Calu3 (cell line): Measurements from ENCODE around the gene LCE2B. TPM values are rescaled to one million over a fixed set of nuclear protein-coding genes. Genes with fewer than 3 reads are reported as not detected.

Experiments used
- BruUV-seq: library from RNA; stranded (reverse); fragments of 400-500 nt; replicated peaks from 2 replicates; lab custom pipeline; 2021; lab: Mats Ljungman, UMichigan
- CTCF ChIA-PET: fragments of 300-600 bp; sonication (Branson Sonifier 250); formaldehyde crosslinking; loops from one replicate; lab custom pipeline; 2022; ENCODE audit warnings: antibody characterized with exemption; lab: Charles Lee
- DNase-seq: peaks from one replicate; pipeline ENCODE4 v3.0.0; 2022
- H3K27ac Mint-ChIP-seq: one replicate; pipeline ENCODE4 v1.8.0; 2022; ENCODE audit warnings: mixed read lengths; ENCODE audit not compliant: unreplicated experiment
- H3K27me3 Mint-ChIP-seq: one replicate; pipeline ENCODE4 v1.8.0; 2022; ENCODE audit warnings: mixed read lengths; ENCODE audit not compliant: unreplicated experiment
- H3K36me3 Mint-ChIP-seq: one replicate; pipeline ENCODE4 v1.8.0; 2022; ENCODE audit warnings: mild to moderate bottlenecking, moderate library complexity, mixed read lengths; ENCODE audit not compliant: insufficient read depth, unreplicated experiment
- H3K4me1 Mint-ChIP-seq: one replicate; pipeline ENCODE4 v1.8.0; 2022; ENCODE audit warnings: mild to moderate bottlenecking, low read depth, mixed read lengths; ENCODE audit not compliant: unreplicated experiment
- H3K4me3 Mint-ChIP-seq: one replicate; pipeline ENCODE4 v1.8.0; 2022; ENCODE audit warnings: mild to moderate bottlenecking, low read depth, moderate library complexity, mixed read lengths; ENCODE audit not compliant: unreplicated experiment
- H3K9me3 Mint-ChIP-seq: one replicate; pipeline ENCODE4 v1.8.0; 2022; ENCODE audit warnings: low read depth, mixed read lengths; ENCODE audit not compliant: unreplicated experiment
- intact Hi-C: fragments of 100-400 bp; cut with micrococcal nuclease; formaldehyde crosslinking; loops from one replicate; pipeline ENCODE4 v1.10.0; 2022; ENCODE audit not compliant: unreplicated experiment
- total RNA-seq: library from RNA; stranded (reverse); gene quantifications from 2 replicates; pipeline ENCODE4 v1.2.3, GENCODE V29; 2022
- TF ChIP-seq, protein P1 (sequence below): fragments of 200-600 bp; IDR thresholded peaks from one replicate; pipeline ENCODE4 v1.8.0; 2022; ENCODE audit warnings: antibody characterized with exemption; ENCODE audit not compliant: unreplicated experiment

LCE2B gene
- total RNA-seq, 1 experiment from 2014 or later: not detected

DNA sequence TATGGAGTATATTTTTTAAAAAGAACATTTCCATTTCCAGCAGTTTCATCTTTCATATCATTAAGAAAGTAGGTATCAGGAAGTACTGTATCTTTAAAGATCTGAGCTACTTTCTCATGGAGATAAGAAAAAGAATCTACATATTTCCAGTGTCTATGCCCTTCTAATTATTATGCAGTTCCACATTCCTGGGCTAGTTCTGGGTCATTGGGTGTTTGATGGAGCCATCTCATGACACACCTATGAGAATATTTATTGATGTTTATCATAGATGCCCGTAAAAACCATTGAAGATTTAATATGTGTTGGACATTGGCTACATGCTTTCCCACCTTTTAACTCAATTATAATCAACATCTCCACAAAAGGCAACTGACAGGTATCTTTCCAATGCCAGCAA lies 43.1 kb downstream of the LCE2B start:
- no peak overlapping the region for H3K27ac Mint-ChIP-seq
- H3K4me1 Mint-ChIP-seq: no peaks in the 10 kb centered on the region
- no TSS peak for BruUV-seq
- CTCF ChIA-PET: no interaction called here
- TF ChIP-seq, protein P1, sequence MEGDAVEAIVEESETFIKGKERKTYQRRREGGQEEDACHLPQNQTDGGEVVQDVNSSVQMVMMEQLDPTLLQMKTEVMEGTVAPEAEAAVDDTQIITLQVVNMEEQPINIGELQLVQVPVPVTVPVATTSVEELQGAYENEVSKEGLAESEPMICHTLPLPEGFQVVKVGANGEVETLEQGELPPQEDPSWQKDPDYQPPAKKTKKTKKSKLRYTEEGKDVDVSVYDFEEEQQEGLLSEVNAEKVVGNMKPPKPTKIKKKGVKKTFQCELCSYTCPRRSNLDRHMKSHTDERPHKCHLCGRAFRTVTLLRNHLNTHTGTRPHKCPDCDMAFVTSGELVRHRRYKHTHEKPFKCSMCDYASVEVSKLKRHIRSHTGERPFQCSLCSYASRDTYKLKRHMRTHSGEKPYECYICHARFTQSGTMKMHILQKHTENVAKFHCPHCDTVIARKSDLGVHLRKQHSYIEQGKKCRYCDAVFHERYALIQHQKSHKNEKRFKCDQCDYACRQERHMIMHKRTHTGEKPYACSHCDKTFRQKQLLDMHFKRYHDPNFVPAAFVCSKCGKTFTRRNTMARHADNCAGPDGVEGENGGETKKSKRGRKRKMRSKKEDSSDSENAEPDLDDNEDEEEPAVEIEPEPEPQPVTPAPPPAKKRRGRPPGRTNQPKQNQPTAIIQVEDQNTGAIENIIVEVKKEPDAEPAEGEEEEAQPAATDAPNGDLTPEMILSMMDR: no peak
- H3K36me3 Mint-ChIP-seq: no peaks in the 10 kb centered on the region
- H3K4me3 Mint-ChIP-seq: no peak overlapping the region
- intact Hi-C loops: no loop called here
- H3K27me3 Mint-ChIP-seq: peaks cover 70% of the 10 kb centered on the region
- no peak for DNase-seq
- no peaks in the 10 kb centered on the region for H3K9me3 Mint-ChIP-seq

DNA sequence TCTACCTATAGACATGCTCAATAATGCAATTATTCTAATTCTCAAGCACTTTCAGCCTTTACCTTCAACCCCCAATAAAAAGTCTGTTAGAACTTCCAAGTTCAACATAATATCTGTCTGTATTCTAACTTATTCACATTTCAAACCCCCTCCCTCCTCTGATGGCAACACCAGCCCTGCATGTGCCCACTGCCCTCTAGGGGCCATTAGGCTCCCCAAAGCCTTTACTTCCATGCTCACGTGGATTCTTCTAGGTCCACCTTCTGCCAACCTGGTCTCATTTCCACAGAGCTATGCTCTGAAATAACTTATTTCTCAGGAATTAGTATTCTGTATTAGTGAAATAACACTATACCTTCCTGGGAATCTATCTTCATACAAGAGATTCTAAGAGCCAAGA lies 49.7 kb downstream of the LCE2B start:
- Mint-ChIP-seq H3K4me3 (no peak overlapping the region), H3K27me3 (peaks cover 79% of the 10 kb centered on the region), H3K36me3 (no peaks in the 10 kb centered on the region), H3K27ac (no peak overlapping the region), H3K9me3 (no peaks in the 10 kb centered on the region), H3K4me1 (no peaks in the 10 kb centered on the region)
- CTCF ChIA-PET: no interaction called here
- peak; percentile 12 for DNase-seq
- BruUV-seq: no TSS peak
- TF ChIP-seq, protein P1: peak; percentile 40
- intact Hi-C loops: loop anchor here (10.0 kb wide), 1 partner anchor 81 kb away; no protein-coding TSS in a partner anchor

Other genes starting within 250 kb of the LCE2B start
- not detected in 2 replicates for gene LCE5A, start 175.3 kb upstream of the LCE2B start, total RNA-seq
- gene CRCT1, start 171.6 kb upstream of the LCE2B start, total RNA-seq: not detected in 2 replicates
- gene LCE3E, start 119.3 kb upstream of the LCE2B start, total RNA-seq: not detected in 2 replicates
- gene LCE3D, start 105.6 kb upstream of the LCE2B start, total RNA-seq: not detected in 2 replicates
- not detected in 2 replicates for gene LCE3C, start 85.9 kb upstream of the LCE2B start, total RNA-seq
- not detected in 2 replicates for gene LCE3B, start 72.3 kb upstream of the LCE2B start, total RNA-seq
- gene LCE3A, start 63.0 kb upstream of the LCE2B start, total RNA-seq: not detected in 2 replicates
- not detected in 2 replicates for gene LCE2D, start 22.7 kb upstream of the LCE2B start, total RNA-seq
- gene LCE2C, start 10.8 kb upstream of the LCE2B start, total RNA-seq: not detected in 2 replicates
- not detected in 2 replicates for gene LCE2A, start 12.2 kb downstream of the LCE2B start, total RNA-seq
- not detected in 2 replicates for gene LCE4A, start 22.0 kb downstream of the LCE2B start, total RNA-seq
- not detected in 2 replicates for gene KPRP, start 71.9 kb downstream of the LCE2B start, total RNA-seq
- gene LCE1F, start 89.0 kb downstream of the LCE2B start, total RNA-seq: not detected in 2 replicates
- not detected in 2 replicates for gene LCE1E, start 100.1 kb downstream of the LCE2B start, total RNA-seq
- gene LCE1D, start 110.6 kb downstream of the LCE2B start, total RNA-seq: not detected in 2 replicates
- gene LCE1C, start 120.5 kb downstream of the LCE2B start, total RNA-seq: not detected in 2 replicates
- not detected in 2 replicates for gene LCE1B, start 125.8 kb downstream of the LCE2B start, total RNA-seq
- gene LCE1A, start 141.3 kb downstream of the LCE2B start, total RNA-seq: not detected in 2 replicates
- not detected in 2 replicates for gene LCE6A, start 156.7 kb downstream of the LCE2B start, total RNA-seq
- gene LCE7A, start 173.9 kb downstream of the LCE2B start, total RNA-seq: not detected in 2 replicates
- gene SMCP, start 192.2 kb downstream of the LCE2B start, total RNA-seq: not detected in 2 replicates
- 1.1 and 1.9 TPM in 2 replicates for gene IVL, start 222.4 kb downstream of the LCE2B start, total RNA-seq